GM19455 (cell line): Measurements from ENCODE around the gene INSL4.

Experiments
- ATAC-seq: cut with Tn5 transposase; IDR thresholded peaks from one replicate; pipeline ENCODE4 v1.9.1; 2021; ENCODE audit not compliant: unreplicated experiment

Gene INSL4

GRCh38 chr9:5231212-5231611 lies at the start of gene INSL4:
TSS of gene INSL4 (plus strand) at chr9:5231419. CDS start at chr9:5231524, 105 bp downstream.
- no peak for ATAC-seq

- ATAC-seq = no peak
These were observed 46.4 kb upstream of the INSL4 start for GRCh38 chr9:5184776-5185175.

DNA sequence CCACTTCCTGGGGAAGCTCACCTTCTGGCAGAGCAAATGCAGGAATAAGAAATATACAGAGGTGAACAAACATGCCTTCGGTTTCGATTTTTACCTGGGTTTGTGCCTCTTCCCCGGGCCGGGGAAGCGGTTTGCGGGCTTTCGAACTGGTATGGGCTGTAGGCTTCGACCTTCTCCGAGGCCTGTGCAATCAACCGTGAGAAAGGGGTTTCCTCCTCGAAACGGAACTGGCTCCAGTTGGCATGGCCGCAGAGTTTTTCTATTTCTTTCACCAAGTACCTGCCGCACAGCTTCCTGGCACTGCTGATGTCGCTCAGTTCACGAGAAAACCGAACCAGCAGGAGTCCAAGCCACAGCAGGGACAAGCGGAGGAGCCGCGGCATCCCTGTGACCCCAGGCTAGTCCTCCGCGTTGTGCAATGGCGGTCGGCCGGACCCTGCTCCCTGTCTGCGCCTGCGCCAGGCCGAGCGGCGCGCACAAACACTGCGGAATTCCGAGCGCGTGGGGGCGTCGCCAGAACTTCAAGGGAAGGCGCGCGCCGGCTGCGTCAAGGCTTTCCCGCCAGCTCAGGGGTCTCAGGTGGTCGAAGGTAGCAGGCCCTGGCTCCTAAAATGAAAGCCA lies 45.9 kb upstream of the INSL4 start, which contains the start of gene INSL6:
Gene INSL6 (minus strand): TSS at position 420 of the 621 bp plus-strand sequence. CDS start 37 bp downstream, at position 383.
- ATAC-seq = no peak

GRCh38 chr9:5186416-5187169 lies 44.6 kb upstream of the INSL4 start:
- ATAC-seq = no peak

- ATAC-seq = no peak
These were observed 42.9 kb upstream of the INSL4 start for GRCh38 chr9:5188060-5188984.

DNA sequence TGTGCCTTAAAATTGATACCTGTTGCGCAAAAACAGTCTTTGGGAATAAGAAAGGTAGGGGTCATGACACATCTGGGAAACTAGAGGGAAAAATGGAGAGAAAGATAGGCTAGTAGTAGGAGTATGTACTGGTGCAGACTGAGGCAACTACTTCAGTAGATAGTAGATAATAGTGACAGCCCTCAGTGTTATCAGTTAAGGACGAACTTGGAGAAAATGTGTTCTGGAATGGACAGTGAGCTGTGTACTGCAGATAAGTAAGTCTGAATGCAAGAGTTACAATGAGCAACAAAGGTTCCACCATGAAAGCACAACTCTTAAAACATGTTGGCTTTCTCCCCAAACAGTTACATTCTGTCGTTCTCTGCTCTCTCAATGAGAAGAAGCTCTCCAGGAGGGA lies 39.2 kb upstream of the INSL4 start:
- no peak for ATAC-seq

GRCh38 chr9:5193345-5193744 lies 37.9 kb upstream of the INSL4 start:
- no peak for ATAC-seq

- no peak for ATAC-seq
These were observed 35.8 kb upstream of the INSL4 start for GRCh38 chr9:5195463-5195862.

- no peak for ATAC-seq
These were observed 26.1 kb upstream of the INSL4 start for GRCh38 chr9:5205071-5205470.

DNA sequence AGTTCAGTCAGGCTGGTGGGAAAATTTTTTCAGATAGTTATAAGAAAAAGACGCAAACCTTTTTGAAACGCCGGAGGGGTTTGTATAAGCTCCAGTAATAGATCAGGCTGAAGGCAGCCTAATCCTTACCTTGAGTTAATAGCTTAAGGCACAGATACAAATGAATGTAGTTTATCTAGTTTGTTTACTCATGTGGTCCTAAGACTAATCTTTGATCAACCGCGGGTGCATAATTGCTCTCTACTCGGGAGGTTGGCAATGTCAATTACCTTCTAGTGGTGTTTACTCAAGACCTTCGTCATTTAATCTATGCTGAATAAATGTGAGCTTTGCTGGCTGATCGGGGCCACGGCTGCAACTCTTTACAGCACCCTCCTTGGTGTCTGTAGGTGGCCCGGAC lies 665 bp upstream of the INSL4 start:
- ATAC-seq = no peak

- ATAC-seq = no peak
These were observed 32.4 kb downstream of the INSL4 start for GRCh38 chr9:5263351-5264218.

- no peak for ATAC-seq
These were observed 33.0 kb downstream of the INSL4 start for GRCh38 chr9:5264219-5264595.

DNA sequence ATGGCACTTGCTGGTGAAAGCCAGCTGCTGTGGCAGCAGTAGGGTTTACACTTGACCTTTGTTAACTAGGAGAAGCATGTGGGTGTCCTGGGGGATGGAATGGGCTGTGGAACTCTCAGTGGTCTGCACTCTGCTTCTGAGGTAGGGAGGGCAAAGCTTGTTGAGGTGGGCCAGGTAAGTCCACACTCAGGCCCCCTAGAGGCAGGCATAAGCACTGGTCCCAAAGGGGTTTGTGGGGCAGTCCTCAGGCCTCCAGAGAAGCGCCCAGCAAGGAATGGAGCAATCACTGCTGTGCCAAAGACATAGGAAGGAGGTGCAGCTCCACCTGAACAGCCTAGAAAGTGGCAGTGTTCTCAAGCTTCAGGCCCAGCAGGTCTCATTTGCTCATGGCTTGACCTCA lies 34.7 kb downstream of the INSL4 start:
- no peak for ATAC-seq

GRCh38 chr9:5269249-5269715 lies 38.1 kb downstream of the INSL4 start:
- no peak for ATAC-seq

- ATAC-seq = no peak
These were observed 43.6 kb downstream of the INSL4 start for GRCh38 chr9:5274770-5275169.

DNA sequence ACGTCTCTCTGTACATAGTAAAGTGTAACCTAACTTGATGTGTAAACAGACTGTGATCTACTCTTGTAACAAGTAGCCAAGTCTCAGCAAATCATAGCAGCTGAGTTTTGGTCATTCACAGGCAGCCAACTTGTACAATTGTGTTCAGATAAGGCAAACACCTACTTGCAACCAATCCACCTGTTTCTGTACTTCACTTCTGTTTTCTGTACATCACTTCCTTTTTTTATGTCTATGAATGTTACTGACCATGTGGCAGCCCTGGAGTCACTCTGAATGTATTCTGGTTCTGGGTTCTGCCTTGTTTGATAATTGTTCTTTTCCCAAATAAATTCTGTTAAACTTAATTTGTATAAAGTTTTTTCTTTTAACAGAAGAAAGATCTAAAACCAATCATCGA lies 47.3 kb downstream of the INSL4 start:
- ATAC-seq = no peak
